ENCODE data around the gene MYADM. TPM values are rescaled to one million over a fixed set of nuclear protein-coding genes. Genes with fewer than 3 reads are reported as not detected.

MYADM gene, protein sequence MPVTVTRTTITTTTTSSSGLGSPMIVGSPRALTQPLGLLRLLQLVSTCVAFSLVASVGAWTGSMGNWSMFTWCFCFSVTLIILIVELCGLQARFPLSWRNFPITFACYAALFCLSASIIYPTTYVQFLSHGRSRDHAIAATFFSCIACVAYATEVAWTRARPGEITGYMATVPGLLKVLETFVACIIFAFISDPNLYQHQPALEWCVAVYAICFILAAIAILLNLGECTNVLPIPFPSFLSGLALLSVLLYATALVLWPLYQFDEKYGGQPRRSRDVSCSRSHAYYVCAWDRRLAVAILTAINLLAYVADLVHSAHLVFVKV
- total RNA-seq, result 6.0 and 11.6 TPM in 2 replicates

DNA sequence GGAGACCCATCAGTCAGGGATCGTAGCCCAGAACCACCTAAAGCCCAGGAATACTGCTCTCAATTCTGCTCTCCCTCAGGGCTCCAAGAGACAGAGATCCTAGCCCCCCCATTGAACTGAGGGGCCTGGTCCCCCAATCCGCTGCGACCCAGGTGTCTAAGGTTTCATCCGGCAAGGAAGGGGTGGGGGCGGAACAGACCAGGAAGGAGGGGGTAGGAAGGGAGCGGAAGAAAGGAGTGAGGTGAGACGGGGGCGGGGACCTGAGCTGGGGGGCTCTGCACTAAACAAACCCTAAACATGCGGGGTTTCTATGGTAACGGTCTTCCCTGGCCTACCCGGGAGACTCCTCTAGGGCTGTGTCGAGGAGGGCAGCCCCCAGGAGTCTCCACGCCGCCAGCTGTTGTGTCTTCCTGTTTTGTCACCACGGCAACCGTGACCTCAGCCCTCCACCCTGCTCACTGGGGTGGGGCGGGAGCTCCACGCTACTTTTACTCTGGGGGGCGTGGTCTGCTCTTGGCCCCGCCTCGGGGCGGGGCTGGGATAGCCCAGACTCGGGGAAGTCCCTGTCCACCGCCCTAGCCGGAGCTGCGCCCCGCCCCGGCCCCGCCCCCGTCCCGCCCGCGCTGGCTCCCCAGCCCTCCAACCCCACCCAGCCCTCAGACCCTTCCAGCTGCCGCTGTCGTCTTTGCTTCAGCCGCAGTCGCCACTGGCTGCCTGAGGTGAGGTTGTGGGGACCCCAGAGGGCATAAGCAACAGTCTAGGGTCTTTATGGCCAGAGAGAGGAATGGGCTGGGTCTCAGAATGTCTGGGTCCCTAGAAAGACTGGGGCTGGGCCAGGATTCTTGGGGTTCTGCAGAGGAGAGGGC, at the start of gene MYADM:
TSS of gene MYADM (plus strand) at position 659 of the 866 bp plus-strand sequence. CDS start 5,647 bp downstream, outside the sequence.

DNA sequence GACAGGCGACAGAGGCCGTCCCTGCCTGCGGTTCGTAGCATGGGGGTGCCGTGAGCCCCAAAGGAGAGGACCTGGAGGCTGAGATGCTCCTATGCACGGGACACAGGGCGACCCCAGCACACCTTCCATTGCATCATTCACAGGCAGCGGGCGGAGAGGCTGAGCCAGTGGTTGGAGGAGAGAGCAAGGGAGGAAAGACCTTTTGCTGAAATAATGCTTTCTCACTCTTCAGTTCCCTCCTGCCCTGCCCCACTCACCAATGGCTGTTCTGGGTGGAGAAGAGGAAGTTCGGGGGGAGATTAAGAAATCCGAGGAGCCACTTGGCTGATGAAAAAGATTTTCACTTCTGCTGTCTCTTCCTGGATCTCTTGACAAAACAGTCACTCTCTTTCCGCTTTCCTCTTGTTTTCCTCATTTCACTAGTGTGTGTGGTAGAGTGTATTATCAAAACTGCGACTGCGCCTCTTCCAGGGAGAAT, 43.5 kb upstream of the MYADM start, which contains the start of gene NLRP12:
TSS of gene NLRP12 (minus strand) at position 181 of the 478 bp plus-strand sequence. CDS start at position 41, 140 bp downstream.

DNA sequence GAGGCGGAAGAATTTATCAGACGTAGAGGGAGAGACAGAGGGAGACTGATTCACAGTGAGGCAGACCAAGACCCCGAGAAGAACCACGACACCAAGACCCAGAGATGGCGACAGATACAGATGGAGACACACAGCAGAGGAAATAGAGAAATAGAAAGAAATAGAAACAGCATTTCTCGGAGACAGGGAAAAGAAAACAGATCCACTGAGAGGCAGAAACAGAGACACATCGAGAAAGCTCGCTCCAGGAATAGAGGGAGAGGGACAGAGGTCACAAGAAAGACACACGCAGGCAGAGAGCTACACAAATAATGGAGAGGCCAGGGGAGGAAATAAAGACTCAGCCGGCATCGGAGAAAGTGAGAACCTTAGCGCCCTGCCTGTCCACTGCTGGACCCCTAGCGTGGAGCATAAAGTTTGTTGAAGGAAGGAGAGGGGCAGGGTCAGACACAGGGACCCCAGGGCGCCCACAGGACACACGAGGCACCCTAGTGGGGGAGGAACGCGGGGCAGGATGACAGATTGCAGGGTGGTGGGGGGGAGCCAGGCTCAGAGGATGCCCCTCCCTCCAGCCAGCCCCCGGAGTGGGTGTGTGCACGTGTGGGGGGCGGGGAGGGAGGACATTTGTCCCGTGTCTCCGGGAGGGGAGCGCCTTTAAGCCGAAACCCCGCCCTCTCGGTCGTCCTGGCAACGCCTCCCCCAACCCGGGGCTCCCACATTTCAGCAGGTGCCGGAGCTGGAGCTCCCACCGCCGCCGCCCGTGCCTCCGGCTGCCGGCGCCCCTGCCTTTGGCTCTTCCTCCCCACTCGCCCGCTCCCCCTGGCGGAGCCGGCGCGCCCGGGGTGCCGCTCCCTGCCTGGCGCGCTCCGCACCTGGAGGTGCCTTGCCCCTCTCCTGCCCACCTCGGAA, 14.1 kb downstream of the MYADM start, which contains the start of gene PRKCG:
TSS of gene PRKCG (plus strand) at position 716 of the 909 bp plus-strand sequence. CDS start 298 bp downstream, outside the sequence.

DNA sequence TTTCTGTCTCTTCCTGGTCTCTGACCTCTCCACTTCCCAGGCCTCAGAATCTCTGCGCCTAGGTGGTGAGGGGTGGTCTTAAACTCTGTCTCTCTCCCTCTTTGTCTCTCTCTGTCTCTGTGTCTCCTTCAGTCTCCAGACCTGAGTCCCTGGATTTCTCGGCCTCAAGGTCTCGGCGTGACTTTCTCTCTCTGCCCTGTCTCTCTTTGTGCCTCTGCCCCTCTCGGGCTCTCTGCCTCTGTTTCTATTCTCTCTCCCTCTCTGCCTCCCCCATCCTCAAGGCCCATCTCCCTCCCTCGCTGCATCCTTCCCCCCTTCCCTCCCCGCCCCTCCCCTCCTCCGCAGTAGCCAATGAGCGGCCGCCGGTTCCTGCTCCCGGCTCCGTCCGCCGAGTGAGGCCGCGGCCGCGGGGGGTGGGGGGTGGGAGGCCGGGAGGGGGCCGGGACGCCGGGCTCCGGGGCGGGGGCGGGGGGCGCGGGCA, 41.3 kb downstream of the MYADM start, which contains the start of gene CACNG7:
TSS of gene CACNG7 (plus strand) at position 344 of the 481 bp plus-strand sequence. CDS start 3,554 bp downstream, outside the sequence.

Other genes starting within 250 kb of the MYADM start
- not detected in 2 replicates for gene DPRX, start 235.9 kb upstream of the MYADM start, total RNA-seq
- gene NLRP12, start 43.6 kb upstream of the MYADM start, total RNA-seq, result 0.22 and 0.43 TPM in 2 replicates
- not detected in 2 replicates for gene PRKCG, start 14.3 kb downstream of the MYADM start, total RNA-seq
- gene CACNG7, start 41.4 kb downstream of the MYADM start, total RNA-seq, result not detected in 2 replicates
- under 0.01 and 0.17 TPM in 2 replicates for gene CACNG8, start 95.1 kb downstream of the MYADM start, total RNA-seq
- 0.54 and 0.69 TPM in 2 replicates for gene CACNG6, start 123.8 kb downstream of the MYADM start, total RNA-seq
- gene VSTM1, start 196.0 kb downstream of the MYADM start, total RNA-seq, result not detected in 2 replicates
- not detected in 2 replicates for gene TARM1, start 213.5 kb downstream of the MYADM start, total RNA-seq
- gene OSCAR, start 232.9 kb downstream of the MYADM start, total RNA-seq, result not detected in 2 replicates
- gene NDUFA3, start 235.0 kb downstream of the MYADM start, total RNA-seq, result 14.5 and 18.1 TPM in 2 replicates
- gene TFPT, start 247.8 kb downstream of the MYADM start, total RNA-seq, result 18.8 and 21.1 TPM in 2 replicates
- gene PRPF31, start 247.9 kb downstream of the MYADM start, total RNA-seq, result 48.8 and 54.8 TPM in 2 replicates